RWPE2 (cell line): ENCODE measurements around the gene MCC.
A peak's percentile ranks its signal among the peaks of the same experiment; 100 is the strongest.

Source experiments
- ATAC-seq: fragments of 200-7000 bp; cut with Tn5 transposase; 3 replicates; pipeline ENCODE4 v1.9.1; 2021; ENCODE audit warnings: low read depth
- DNase-seq: peaks from one replicate; pipeline ENCODE4 v3.0.0-alpha.2; 2020; ENCODE audit warnings: low spot score
- H3K27ac ChIP-seq: fragments of 450-650 bp; 2 replicates; pipeline ENCODE4 v1.5.1; 2017; ENCODE audit warnings: mild to moderate bottlenecking; ENCODE audit not compliant: poor library complexity, severe bottlenecking
- H3K27me3 ChIP-seq: fragments of 250-450 bp; sonication (Bioruptor Pico); 2 replicates; pipeline ENCODE4 v1.5.1; 2021; ENCODE audit warnings: mild to moderate bottlenecking, moderate library complexity; ENCODE audit not compliant: insufficient read depth, poor library complexity, severe bottlenecking
- H3K36me3 ChIP-seq: fragments of 250-450 bp; sonication (Bioruptor Pico); 2 replicates; pipeline ENCODE4 v1.5.1; 2020; ENCODE audit warnings: low read depth, mild to moderate bottlenecking, moderate library complexity
- H3K4me1 ChIP-seq: fragments of 250-450 bp; sonication (Bioruptor Pico); 2 replicates; pipeline ENCODE4 v1.5.1; 2021; ENCODE audit warnings: mild to moderate bottlenecking, moderate library complexity; ENCODE audit not compliant: insufficient read depth, poor library complexity, severe bottlenecking
- H3K4me3 ChIP-seq: fragments of 250-450 bp; sonication (Bioruptor Pico); 2 replicates; pipeline ENCODE4 v1.5.1; 2021; ENCODE audit warnings: mild to moderate bottlenecking, moderate library complexity; ENCODE audit not compliant: severe bottlenecking
- H3K9me3 ChIP-seq: fragments of 250-450 bp; sonication (Bioruptor Pico); 2 replicates; pipeline ENCODE4 v1.5.1; 2021; ENCODE audit warnings: mild to moderate bottlenecking, moderate library complexity; ENCODE audit not compliant: severe bottlenecking
- CTCF ChIP-seq: fragments of 450-650 bp; IDR thresholded peaks from one replicate; pipeline ENCODE4 v1.5.1; 2017; ENCODE audit warnings: mild to moderate bottlenecking, moderate library complexity; ENCODE audit not compliant: poor library complexity, severe bottlenecking

Gene MCC

DNA sequence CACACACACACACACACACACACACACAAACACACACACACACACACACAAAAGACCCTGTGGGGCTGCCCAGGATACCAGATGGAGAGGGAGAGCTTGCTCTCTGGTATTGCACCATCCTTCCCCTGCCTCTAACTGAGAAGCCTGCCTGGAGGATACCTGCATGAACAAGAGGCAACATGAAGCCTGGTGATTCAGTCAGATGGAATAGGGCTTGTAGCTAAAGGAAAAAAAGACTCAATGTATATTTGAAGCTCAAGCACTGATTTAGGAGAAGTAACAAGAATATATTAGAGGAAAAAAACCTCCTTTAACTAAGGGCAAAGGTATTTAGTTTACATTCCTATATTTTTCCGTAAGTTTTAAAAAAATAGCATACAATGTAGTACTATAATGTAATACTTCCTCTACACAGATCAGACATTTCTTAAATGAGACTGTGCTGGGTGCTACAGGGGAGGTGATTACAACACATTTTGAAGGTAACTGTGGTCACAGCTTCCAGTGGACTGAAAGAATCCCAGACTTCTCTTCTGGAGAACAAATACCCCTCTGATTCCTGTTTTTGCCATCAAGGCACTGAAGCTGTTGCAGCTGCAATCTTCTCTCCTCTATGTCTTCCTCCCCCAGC is 342.4 kb downstream of the MCC start:
- no peak overlapping the region for H3K4me3 ChIP-seq
- peak; percentile 93 for ATAC-seq
- no peak for TF ChIP-seq CTCF
- H3K27me3 ChIP-seq = no peaks in the 10 kb centered on the region
- H3K9me3 ChIP-seq = no peaks in the 10 kb centered on the region
- peaks cover 2% of the 10 kb centered on the region; the same call in 1 of the 2 replicates for H3K36me3 ChIP-seq
- DNase-seq = peak; percentile 89
- H3K27ac ChIP-seq = peak overlapping the region; percentile 74
- peaks cover 34% of the 10 kb centered on the region for H3K4me1 ChIP-seq

- Histone ChIP-seq H3K4me1 (peaks cover 30% of the 10 kb centered on the region), H3K4me3 (no peak overlapping the region), H3K36me3 (peaks cover 3% of the 10 kb centered on the region; the same call in 1 of the 2 replicates), H3K27me3 (no peaks in the 10 kb centered on the region), H3K27ac (peak overlapping the region; percentile 39), H3K9me3 (no peaks in the 10 kb centered on the region)
- DNase-seq (no peak), ATAC-seq (no peak)
- no peak for TF ChIP-seq CTCF
Measured at GRCh38 chr5:113142186-113142585, 346.1 kb downstream of the MCC start.

DNA sequence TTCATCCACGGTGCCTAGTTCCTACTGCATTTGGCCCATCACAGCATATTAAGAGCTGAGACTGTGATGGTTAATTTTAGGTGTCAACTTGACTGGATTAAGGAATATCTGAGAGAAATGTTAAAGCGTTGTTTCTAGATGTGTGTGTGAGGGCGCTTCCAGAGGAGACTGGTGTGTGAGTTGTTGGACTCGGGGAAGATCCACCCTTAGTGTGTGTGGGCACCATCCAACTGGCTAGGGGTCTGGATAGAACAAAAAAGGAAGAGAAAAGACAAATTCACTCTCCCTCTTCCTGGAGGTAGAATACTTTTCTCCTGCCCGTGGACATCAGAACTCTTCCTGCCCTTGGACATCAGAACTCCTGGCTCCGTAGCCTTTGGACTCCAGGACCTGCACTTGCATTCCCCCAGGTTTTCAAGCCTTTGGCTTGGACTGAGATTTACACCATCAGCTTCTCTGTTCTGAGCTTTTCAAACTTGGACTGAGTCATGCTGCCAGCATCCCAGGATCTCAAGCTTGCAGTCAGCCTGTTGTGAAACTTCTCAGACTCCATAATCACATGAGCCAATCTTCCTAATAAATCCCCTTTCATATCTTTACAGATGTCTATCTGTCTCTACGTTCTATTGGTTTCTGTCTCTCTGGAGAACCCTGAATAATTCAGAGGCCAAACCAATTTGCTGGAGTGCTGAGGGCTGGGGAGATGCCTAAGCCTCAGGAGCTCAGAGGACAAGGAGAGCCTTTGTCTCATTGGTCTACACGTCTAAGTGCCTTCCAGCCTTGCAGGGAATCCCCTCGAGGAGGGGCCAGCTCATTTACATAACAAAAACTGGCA is 347.2 kb downstream of the MCC start:
- Histone ChIP-seq H3K27me3 (no peaks in the 10 kb centered on the region), H3K4me3 (no peak overlapping the region), H3K4me1 (peaks cover 22% of the 10 kb centered on the region), H3K36me3 (peaks cover 3% of the 10 kb centered on the region; the same call in 1 of the 2 replicates), H3K27ac (peak overlapping the region; percentile 39), H3K9me3 (no peaks in the 10 kb centered on the region)
- ATAC-seq (peak; percentile 73), DNase-seq (no peak)
- TF ChIP-seq CTCF = no peak

DNA sequence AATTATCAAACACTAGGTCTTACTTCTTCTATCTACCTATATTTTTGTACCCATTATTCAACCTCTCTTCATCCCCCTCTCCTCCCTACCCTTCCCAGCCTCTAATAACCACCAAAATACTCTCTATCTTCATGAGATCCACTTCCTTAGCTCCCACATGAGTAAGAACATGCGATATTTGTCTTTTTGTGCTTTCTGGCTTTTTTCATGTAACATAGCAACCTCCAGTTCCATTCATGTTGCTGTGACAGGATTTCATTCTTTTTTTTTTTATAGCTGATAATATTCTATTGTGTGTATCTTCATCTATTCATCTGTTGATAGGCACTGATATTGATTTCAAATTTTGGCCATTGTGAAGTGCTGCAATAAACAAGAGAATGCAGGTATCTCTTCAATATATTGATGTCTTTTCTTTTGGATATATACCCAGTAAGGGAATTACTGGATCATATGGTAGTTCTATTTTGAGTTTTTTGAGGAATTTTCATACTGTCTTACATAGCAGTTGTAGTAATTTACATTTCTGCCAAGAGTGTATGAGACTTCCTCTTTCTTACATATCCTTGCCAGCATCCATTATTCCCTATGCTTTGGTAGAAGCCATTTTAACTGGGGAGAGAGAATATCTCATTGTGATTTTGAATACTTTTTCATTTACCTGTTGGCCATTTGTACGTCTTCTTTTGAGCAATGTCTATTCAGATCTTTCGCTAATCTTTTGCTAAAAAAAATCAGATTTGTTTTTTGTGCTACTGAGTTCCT is 354.9 kb downstream of the MCC start:
- TF ChIP-seq CTCF = no peak
- no peak for DNase-seq

More for the DNA sequence above, 354.9 kb downstream of the MCC start:
- no peak for ATAC-seq
- Histone ChIP-seq H3K9me3 (no peaks in the 10 kb centered on the region), H3K27ac (no peak overlapping the region), H3K36me3 (no peaks in the 10 kb centered on the region), H3K4me1 (no peaks in the 10 kb centered on the region), H3K4me3 (no peak overlapping the region), H3K27me3 (no peaks in the 10 kb centered on the region)
